Stimulated activated CD4-positive, alpha-beta T cell treated with anti-CD3 and anti-CD28 coated beads, Interleukin-4, amount 100 ng/mL, for 48 hours (primary cell): ENCODE data around the gene INSL3.
A peak's percentile ranks its signal among the peaks of the same experiment; 100 is the strongest.
"Not testable (repeated sequence)": the region's sequence is repeated elsewhere in the genome, so short reads cannot be mapped to it uniquely, and the experiment has no call there.

Experiments
- DNase-seq, 2 donors: peaks; one replicate each; pipeline ENCODE4 v3.0.0-alpha.2; 2020; ENCODE audit warnings: low read depth in 2 of 2

The INSL3 gene

GRCh38 chr19:17784201-17785008, 36.9 kb downstream of the INSL3 start:
- DNase-seq: peak; percentile 61 to 71

DNA sequence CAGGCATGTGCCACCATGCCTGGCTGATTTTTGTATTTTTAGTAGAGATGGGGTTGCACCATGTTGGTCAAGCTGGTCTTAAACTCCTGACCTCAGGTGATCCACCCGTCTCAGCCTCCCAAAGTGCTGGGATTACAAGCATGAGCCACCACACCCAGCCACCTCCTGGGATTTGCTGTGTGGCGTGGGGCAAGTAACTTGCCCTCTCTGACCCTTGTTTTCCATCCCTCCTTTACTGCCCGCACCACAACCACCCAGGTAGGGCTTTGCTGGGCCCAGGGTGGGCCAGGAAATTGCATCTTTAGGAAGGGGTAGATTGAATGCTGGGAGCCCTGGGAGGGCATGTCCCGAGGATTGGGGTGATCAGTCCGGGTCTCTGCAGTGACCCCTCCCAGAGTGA, 37.6 kb downstream of the INSL3 start:
- DNase-seq: not testable (repeated sequence)

GRCh38 chr19:17780781-17781180, 40.5 kb downstream of the INSL3 start:
- DNase-seq: no peak

DNA sequence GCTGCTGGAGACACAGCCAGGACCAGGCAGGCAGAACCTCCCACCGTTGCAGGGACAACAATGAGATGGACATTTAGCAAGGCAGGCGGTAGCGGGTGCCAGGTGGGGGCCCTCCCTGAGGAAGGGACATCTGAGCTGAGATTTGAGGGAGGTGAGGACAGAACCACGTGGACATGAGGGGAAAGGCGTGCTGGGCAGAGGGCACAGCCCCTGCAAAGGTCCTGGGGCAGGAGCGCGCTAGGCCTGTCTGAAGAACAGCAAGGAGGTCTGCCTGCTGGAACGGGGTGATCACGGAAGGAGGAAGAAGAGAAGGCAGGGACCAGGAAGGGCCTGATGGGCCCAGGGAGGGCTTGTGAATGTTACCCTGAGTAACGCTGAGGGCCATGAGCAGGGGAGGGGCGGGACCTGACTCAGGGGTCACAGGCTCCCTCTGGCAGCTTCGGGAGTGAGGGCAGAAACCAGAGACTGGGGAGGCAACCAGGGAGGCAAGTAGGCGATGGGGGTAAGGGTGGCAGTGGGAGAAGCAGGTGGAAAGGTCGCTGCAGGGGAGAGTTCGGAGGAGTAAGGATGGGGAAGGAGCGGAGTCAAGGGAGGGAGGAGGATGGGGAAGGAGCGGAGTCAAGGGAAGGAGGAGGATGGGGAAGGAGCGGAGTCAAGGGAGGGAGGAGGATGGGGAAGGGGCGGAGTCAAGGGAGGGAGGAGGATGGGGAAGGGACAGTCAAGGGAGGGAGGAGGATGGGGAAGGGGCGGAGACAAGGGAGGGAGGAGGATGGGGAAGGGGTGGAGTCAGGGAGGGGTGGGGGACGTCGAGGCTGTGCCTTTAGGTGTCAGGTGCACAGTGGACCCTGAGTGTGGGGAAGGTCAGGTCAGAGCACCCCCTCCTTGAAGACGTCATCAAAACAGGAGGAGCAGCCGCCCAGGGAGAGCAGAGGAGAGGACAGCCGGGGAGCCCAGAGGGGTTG, 42.1 kb downstream of the INSL3 start:
- DNase-seq: no peak

DNA sequence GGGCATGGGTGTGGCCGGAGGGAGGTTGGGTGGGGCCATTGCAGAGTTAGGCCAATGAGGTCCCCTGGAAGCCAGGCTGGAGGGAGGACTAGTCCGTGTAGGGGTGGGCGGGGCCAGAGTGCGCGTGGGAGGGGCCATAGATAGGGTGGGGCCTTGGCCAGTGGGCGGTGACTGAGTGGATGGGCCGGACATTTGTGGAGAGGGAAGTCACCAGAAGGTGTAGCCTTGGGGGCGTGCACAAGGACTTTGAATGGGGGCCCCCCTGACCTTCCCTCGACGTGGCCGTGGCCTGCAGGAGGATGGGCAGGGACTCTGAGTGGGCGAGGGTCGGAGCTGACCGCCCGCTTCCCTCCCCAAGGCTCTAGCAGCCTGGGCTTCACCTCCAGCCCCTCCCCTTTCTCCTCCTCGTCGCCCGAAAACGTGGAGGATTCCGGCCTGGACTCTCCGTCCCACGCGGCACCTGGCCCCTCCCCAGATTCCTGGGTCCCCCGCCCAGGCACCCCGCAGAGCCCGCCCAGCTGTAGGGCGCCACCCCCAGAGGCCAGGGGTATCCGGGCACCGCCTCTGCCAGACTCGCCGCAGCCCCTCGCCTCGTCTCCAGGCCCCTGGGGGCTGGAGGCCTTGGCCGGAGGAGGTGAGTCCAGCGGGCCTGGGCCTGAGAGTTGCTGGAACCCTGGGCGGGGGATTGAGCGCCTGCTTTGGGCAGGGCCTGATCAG, 42.9 kb downstream of the INSL3 start:
- peak; percentile 55 to 64 for DNase-seq

DNA sequence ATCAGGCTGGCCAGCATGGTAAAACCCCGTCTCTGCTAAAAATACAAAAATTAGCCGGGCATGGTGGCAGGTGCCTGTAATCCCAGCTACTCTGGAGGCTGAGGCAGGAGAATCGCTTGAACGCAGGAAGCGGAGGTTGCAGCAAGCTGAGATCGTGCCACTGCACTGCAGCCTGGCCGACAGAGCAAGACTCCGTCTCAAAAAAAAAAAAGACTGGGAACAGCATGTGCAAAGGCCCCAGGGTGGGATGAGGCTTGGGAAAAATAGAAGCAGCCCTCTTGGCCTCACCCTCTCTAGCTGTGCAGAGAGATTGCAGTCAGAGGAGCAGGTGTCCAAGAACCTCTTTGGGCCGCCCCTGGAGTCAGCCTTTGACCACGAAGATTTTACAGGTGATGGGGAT, 43.5 kb downstream of the INSL3 start:
- DNase-seq: not testable (repeated sequence)

GRCh38 chr19:17775991-17776803, 45.1 kb downstream of the INSL3 start:
- no peak for DNase-seq

GRCh38 chr19:17775245-17775927, 45.9 kb downstream of the INSL3 start:
- DNase-seq: peak; percentile 24 to 33

GRCh38 chr19:17772172-17772571, 49.1 kb downstream of the INSL3 start:
- DNase-seq: no peak

DNA sequence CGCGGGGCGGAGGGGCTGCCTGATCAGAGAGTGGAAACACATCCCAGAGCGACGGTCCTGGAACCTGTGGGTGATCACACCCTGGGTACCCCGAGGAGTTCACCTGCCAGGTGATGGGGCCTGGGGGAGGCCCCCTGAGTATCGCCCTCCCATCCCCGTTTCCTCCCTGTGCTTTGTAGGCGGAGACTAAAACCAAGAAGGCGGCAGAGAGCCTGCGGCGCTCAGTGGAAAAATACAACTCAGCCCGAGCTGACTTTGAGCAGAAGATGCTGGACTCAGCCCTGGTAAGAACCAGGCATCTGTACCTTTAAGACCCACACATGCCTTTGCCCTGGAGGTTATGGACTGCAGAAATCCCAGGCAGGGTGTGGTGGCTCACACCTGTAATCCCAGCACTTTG, 50.7 kb downstream of the INSL3 start:
- no peak for DNase-seq

- DNase-seq: no peak
Observed at GRCh38 chr19:17767559-17767958, 53.8 kb downstream of the INSL3 start.

DNA sequence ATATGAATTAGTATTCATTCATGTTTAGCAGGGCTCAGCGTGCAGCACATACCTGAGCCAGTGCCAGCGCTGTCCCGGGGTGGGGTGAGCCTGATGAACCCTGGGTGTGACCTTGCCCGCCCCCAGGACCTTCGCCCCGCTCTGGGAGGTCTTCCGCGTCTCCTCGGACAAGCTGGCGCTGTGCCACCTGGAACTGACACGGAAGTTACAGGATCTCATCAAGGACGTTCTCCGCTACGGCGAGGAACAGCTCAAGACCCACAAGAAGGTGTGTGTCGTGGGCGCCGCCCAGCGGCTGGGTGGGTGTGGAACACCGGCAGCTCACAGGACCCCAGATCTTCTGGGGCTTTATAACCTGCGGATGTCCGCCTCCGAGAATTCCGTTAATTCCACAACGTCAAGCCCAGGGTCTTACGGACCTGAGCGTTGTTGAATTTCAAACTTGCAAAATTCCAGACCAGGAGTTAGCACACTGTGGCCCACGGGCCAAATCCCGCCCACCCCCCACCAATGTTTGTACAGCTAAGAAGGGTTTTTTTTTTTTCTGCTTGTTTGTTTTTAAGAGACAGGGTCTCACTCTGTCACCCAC, 54.7 kb downstream of the INSL3 start:
- DNase-seq: no peak
